Measurements from ENCODE around the gene KCNC2. TPM values are rescaled to one million over a fixed set of nuclear protein-coding genes. Genes with fewer than 3 reads are reported as not detected.

The KCNC2 gene
- total and polyA plus RNA-seq, 2 donors from 2014 or later = not detected

GRCh38 chr12:75047885-75048525 is 161.6 kb downstream of the KCNC2 start:
- no peak for TF ChIP-seq CTCF (IDR thresholded peaks at IDR 0.05; ENCODE audit: borderline replicate concordance, extremely low read depth, insufficient read depth)
- H3K9ac ChIP-seq (ENCODE audit: low read length in 3 of 3) = no peak overlapping the region
- no peaks in the 10 kb centered on the region for H3K9me3 ChIP-seq (ENCODE audit: control insufficient read depth in 2 of 3, insufficient read depth in 1 of 3, low read length in 3 of 3)
- DNase-seq (no peak), FAIRE-seq (no peak)
- no peaks in the 10 kb centered on the region for H3K4me1 ChIP-seq (ENCODE audit: control insufficient read depth in 2 of 3, insufficient read depth in 2 of 3, low read depth in 1 of 3, low read length in 3 of 3)
- no peaks in the 10 kb centered on the region for H3K36me3 ChIP-seq (ENCODE audit: control insufficient read depth in 2 of 3, insufficient read depth in 3 of 3, low read length in 3 of 3)
- H3K27me3 ChIP-seq (ENCODE audit: control insufficient read depth, insufficient read depth, low read length) = no peaks in the 10 kb centered on the region
- intact Hi-C loops (cut with DNase I) = no loop called here
- no peak overlapping the region for H3K4me3 ChIP-seq (ENCODE audit: low read length in 3 of 3)
- H3K27ac ChIP-seq (ENCODE audit: low read depth in 2 of 2, low read length in 2 of 2) = no peak overlapping the region

- no peak for FAIRE-seq
- no peak for TF ChIP-seq CTCF (IDR thresholded peaks at IDR 0.05; ENCODE audit: borderline replicate concordance, extremely low read depth, insufficient read depth)
- Histone ChIP-seq H3K4me3 (ENCODE audit: low read length in 3 of 3) (no peak overlapping the region), H3K9ac (ENCODE audit: low read length in 3 of 3) (no peak overlapping the region), H3K9me3 (ENCODE audit: control insufficient read depth in 2 of 3, insufficient read depth in 1 of 3, low read length in 3 of 3) (no peaks in the 10 kb centered on the region), H3K4me1 (ENCODE audit: control insufficient read depth in 2 of 3, insufficient read depth in 2 of 3, low read depth in 1 of 3, low read length in 3 of 3) (no peaks in the 10 kb centered on the region), H3K27me3 (ENCODE audit: control insufficient read depth, insufficient read depth, low read length) (no peaks in the 10 kb centered on the region), H3K27ac (ENCODE audit: low read depth in 2 of 2, low read length in 2 of 2) (no peak overlapping the region), H3K36me3 (ENCODE audit: control insufficient read depth in 2 of 3, insufficient read depth in 3 of 3, low read length in 3 of 3) (no peaks in the 10 kb centered on the region)
- intact Hi-C loops (cut with DNase I) = no loop called here
- no peak for DNase-seq
Measured at GRCh38 chr12:75042125-75042524, 167.5 kb downstream of the KCNC2 start.

- Histone ChIP-seq H3K4me3 (ENCODE audit: low read length in 3 of 3) (no peak overlapping the region), H3K9me3 (ENCODE audit: control insufficient read depth in 2 of 3, insufficient read depth in 1 of 3, low read length in 3 of 3) (no peaks in the 10 kb centered on the region), H3K36me3 (ENCODE audit: control insufficient read depth in 2 of 3, insufficient read depth in 3 of 3, low read length in 3 of 3) (no peaks in the 10 kb centered on the region), H3K4me1 (ENCODE audit: control insufficient read depth in 2 of 3, insufficient read depth in 2 of 3, low read depth in 1 of 3, low read length in 3 of 3) (no peaks in the 10 kb centered on the region), H3K9ac (ENCODE audit: low read length in 3 of 3) (no peak overlapping the region), H3K27ac (ENCODE audit: low read depth in 2 of 2, low read length in 2 of 2) (no peak overlapping the region), H3K27me3 (ENCODE audit: control insufficient read depth, insufficient read depth, low read length) (no peaks in the 10 kb centered on the region)
- DNase-seq (no peak), FAIRE-seq (no peak)
- no peak for TF ChIP-seq CTCF (IDR thresholded peaks at IDR 0.05; ENCODE audit: borderline replicate concordance, extremely low read depth, insufficient read depth)
- intact Hi-C loops (cut with DNase I) = no loop called here
Measured at GRCh38 chr12:75041472-75041871, 168.2 kb downstream of the KCNC2 start.
